ENCODE measurements around the gene NDUFAF4.

The NDUFAF4 gene

GRCh38 chr6:96897396-96898240 lies at the start of gene NDUFAF4:
Gene NDUFAF4 (minus strand): TSS chr6:96897891. CDS start chr6:96897801, 90 bp downstream.
- Mint-ChIP-seq H3K4me3 (peak within 1 kb of the TSS; percentile 85), H3K9me3 (no peaks in the 10 kb centered on the region), H3K36me3 (ENCODE audit: low read depth) (peaks cover 9% of the 10 kb centered on the region), H3K4me1 (ENCODE audit: low read depth) (peaks cover 18% of the 10 kb centered on the region), H3K27ac (peak within 1 kb of the TSS; percentile 96), H3K27me3 (ENCODE audit: low read depth) (peaks cover 12% of the 10 kb centered on the region)

- Mint-ChIP-seq H3K4me3 (no peak overlapping the region), H3K27ac (no peak overlapping the region)
Measured at GRCh38 chr6:96947055-96947454, 49.4 kb upstream of the NDUFAF4 start.

GRCh38 chr6:96943555-96944215 lies 46.0 kb upstream of the NDUFAF4 start:
- Mint-ChIP-seq H3K27me3 (ENCODE audit: low read depth) (no peaks in the 10 kb centered on the region), H3K9me3 (peaks cover 15% of the 10 kb centered on the region), H3K27ac (no peak overlapping the region), H3K4me1 (ENCODE audit: low read depth) (peaks cover 7% of the 10 kb centered on the region), H3K4me3 (no peak overlapping the region), H3K36me3 (ENCODE audit: low read depth) (peaks cover under 1% of the 10 kb centered on the region)

More at GRCh38 chr6:96947055-96947454, 49.4 kb upstream of the NDUFAF4 start:
- Mint-ChIP-seq H3K36me3 (ENCODE audit: low read depth) (peaks cover 3% of the 10 kb centered on the region), H3K9me3 (peaks cover 20% of the 10 kb centered on the region), H3K4me1 (ENCODE audit: low read depth) (peaks cover 7% of the 10 kb centered on the region), H3K27me3 (ENCODE audit: low read depth) (no peaks in the 10 kb centered on the region)

GRCh38 chr6:96942676-96943075 lies 45.0 kb upstream of the NDUFAF4 start:
- Mint-ChIP-seq H3K9me3 (peaks cover 12% of the 10 kb centered on the region), H3K4me1 (ENCODE audit: low read depth) (peaks cover 7% of the 10 kb centered on the region), H3K36me3 (ENCODE audit: low read depth) (no peaks in the 10 kb centered on the region), H3K4me3 (no peak overlapping the region), H3K27me3 (ENCODE audit: low read depth) (no peaks in the 10 kb centered on the region), H3K27ac (no peak overlapping the region)

GRCh38 chr6:96940322-96940721 lies 42.6 kb upstream of the NDUFAF4 start:
- Mint-ChIP-seq H3K9me3 (no peaks in the 10 kb centered on the region), H3K36me3 (ENCODE audit: low read depth) (no peaks in the 10 kb centered on the region), H3K4me3 (no peak overlapping the region), H3K4me1 (ENCODE audit: low read depth) (no peaks in the 10 kb centered on the region), H3K27me3 (ENCODE audit: low read depth) (no peaks in the 10 kb centered on the region), H3K27ac (no peak overlapping the region)

- no peaks in the 10 kb centered on the region for H3K4me1 Mint-ChIP-seq (ENCODE audit: low read depth)
- H3K27ac Mint-ChIP-seq, result no peak overlapping the region
- no peaks in the 10 kb centered on the region for H3K9me3 Mint-ChIP-seq
- no peaks in the 10 kb centered on the region for H3K27me3 Mint-ChIP-seq (ENCODE audit: low read depth)
- H3K36me3 Mint-ChIP-seq (ENCODE audit: low read depth), result no peaks in the 10 kb centered on the region
- H3K4me3 Mint-ChIP-seq, result no peak overlapping the region
Measured at GRCh38 chr6:96939007-96939805, 41.5 kb upstream of the NDUFAF4 start.

- Mint-ChIP-seq H3K27me3 (ENCODE audit: low read depth) (peaks cover 8% of the 10 kb centered on the region), H3K36me3 (ENCODE audit: low read depth) (no peaks in the 10 kb centered on the region), H3K4me3 (no peak overlapping the region), H3K9me3 (no peaks in the 10 kb centered on the region), H3K4me1 (ENCODE audit: low read depth) (no peaks in the 10 kb centered on the region), H3K27ac (no peak overlapping the region)
Measured at GRCh38 chr6:96934087-96934486, 36.4 kb upstream of the NDUFAF4 start.

- Mint-ChIP-seq H3K27me3 (ENCODE audit: low read depth) (peaks cover 19% of the 10 kb centered on the region), H3K4me3 (no peak overlapping the region), H3K36me3 (ENCODE audit: low read depth) (no peaks in the 10 kb centered on the region), H3K9me3 (no peaks in the 10 kb centered on the region), H3K27ac (no peak overlapping the region), H3K4me1 (ENCODE audit: low read depth) (peaks cover 3% of the 10 kb centered on the region)
Measured at GRCh38 chr6:96931198-96931597, 33.5 kb upstream of the NDUFAF4 start.

GRCh38 chr6:96929741-96930140 lies 32.0 kb upstream of the NDUFAF4 start:
- Mint-ChIP-seq H3K4me3 (no peak overlapping the region), H3K4me1 (ENCODE audit: low read depth) (peaks cover 12% of the 10 kb centered on the region), H3K27me3 (ENCODE audit: low read depth) (peaks cover 19% of the 10 kb centered on the region), H3K9me3 (no peaks in the 10 kb centered on the region), H3K27ac (no peak overlapping the region), H3K36me3 (ENCODE audit: low read depth) (no peaks in the 10 kb centered on the region)

GRCh38 chr6:96927660-96928059 lies 30.0 kb upstream of the NDUFAF4 start:
- no peaks in the 10 kb centered on the region for H3K36me3 Mint-ChIP-seq (ENCODE audit: low read depth)
- H3K27ac Mint-ChIP-seq, result no peak overlapping the region
- H3K27me3 Mint-ChIP-seq (ENCODE audit: low read depth), result peaks cover 19% of the 10 kb centered on the region
- no peaks in the 10 kb centered on the region for H3K9me3 Mint-ChIP-seq
- H3K4me3 Mint-ChIP-seq, result no peak overlapping the region
- H3K4me1 Mint-ChIP-seq (ENCODE audit: low read depth), result peaks cover 17% of the 10 kb centered on the region

GRCh38 chr6:96926425-96926824 lies 28.7 kb upstream of the NDUFAF4 start:
- H3K4me1 Mint-ChIP-seq (ENCODE audit: low read depth), result peaks cover 28% of the 10 kb centered on the region
- no peak overlapping the region for H3K27ac Mint-ChIP-seq
- H3K36me3 Mint-ChIP-seq (ENCODE audit: low read depth), result no peaks in the 10 kb centered on the region
- no peak overlapping the region for H3K4me3 Mint-ChIP-seq
- H3K9me3 Mint-ChIP-seq, result no peaks in the 10 kb centered on the region
- peaks cover 19% of the 10 kb centered on the region for H3K27me3 Mint-ChIP-seq (ENCODE audit: low read depth)

- Mint-ChIP-seq H3K4me1 (ENCODE audit: low read depth) (peaks cover 30% of the 10 kb centered on the region), H3K27ac (peak overlapping the region; percentile 84), H3K27me3 (ENCODE audit: low read depth) (peaks cover 19% of the 10 kb centered on the region), H3K4me3 (peak overlapping the region; percentile 95), H3K36me3 (ENCODE audit: low read depth) (no peaks in the 10 kb centered on the region), H3K9me3 (no peaks in the 10 kb centered on the region)
Measured at GRCh38 chr6:96925290-96925687, 27.6 kb upstream of the NDUFAF4 start.

GRCh38 chr6:96923871-96924493 lies 26.3 kb upstream of the NDUFAF4 start:
- peak overlapping the region; percentile 85 for H3K4me3 Mint-ChIP-seq

GRCh38 chr6:96923400-96923799 lies 25.7 kb upstream of the NDUFAF4 start:
- no peaks in the 10 kb centered on the region for H3K36me3 Mint-ChIP-seq (ENCODE audit: low read depth)
- no peaks in the 10 kb centered on the region for H3K9me3 Mint-ChIP-seq
- H3K27ac Mint-ChIP-seq, result peak overlapping the region; percentile 1
- H3K27me3 Mint-ChIP-seq (ENCODE audit: low read depth), result peaks cover 9% of the 10 kb centered on the region
- peaks cover 30% of the 10 kb centered on the region for H3K4me1 Mint-ChIP-seq (ENCODE audit: low read depth)
- no peak overlapping the region for H3K4me3 Mint-ChIP-seq

More at GRCh38 chr6:96923871-96924493, 26.3 kb upstream of the NDUFAF4 start:
- Mint-ChIP-seq H3K27ac (peak overlapping the region; percentile 91), H3K9me3 (no peaks in the 10 kb centered on the region), H3K36me3 (ENCODE audit: low read depth) (no peaks in the 10 kb centered on the region), H3K27me3 (ENCODE audit: low read depth) (peaks cover 13% of the 10 kb centered on the region), H3K4me1 (ENCODE audit: low read depth) (peaks cover 30% of the 10 kb centered on the region)
